Subcutaneous abdominal adipose tissue (tissue), 5 donors: ENCODE results near the gene LRTM2.
"Not testable (repeated sequence)": the region's sequence is repeated elsewhere in the genome, so short reads cannot be mapped to it uniquely, and the experiment has no call there.

ENCODE experiments used
- H3K27ac ChIP-seq: one replicate; pipeline ENCODE4 v1.7.0; 2013; ENCODE audit warnings: low read depth, mild to moderate bottlenecking, inconsistent platforms, low read length, moderate library complexity
- H3K27me3 ChIP-seq, 5 donors: one replicate each; pipeline ENCODE4 v1.7.0; 2013; ENCODE audit warnings: low read length in 5 of 5, inconsistent platforms in 1 of 5; ENCODE audit not compliant: control insufficient read depth in 5 of 5, insufficient read depth in 4 of 5
- H3K36me3 ChIP-seq, 5 donors: one replicate each; pipeline ENCODE4 v1.7.0; 2013; ENCODE audit warnings: low read length in 5 of 5; ENCODE audit not compliant: control insufficient read depth in 5 of 5, insufficient read depth in 5 of 5
- H3K4me1 ChIP-seq, 5 donors: one replicate each; pipeline ENCODE4 v1.7.0; 2013; ENCODE audit warnings: low read length in 5 of 5, mild to moderate bottlenecking in 3 of 5, moderate library complexity in 1 of 5; ENCODE audit not compliant: control insufficient read depth in 5 of 5, insufficient read depth in 5 of 5
- H3K4me3 ChIP-seq, 5 donors: one replicate each; pipeline ENCODE4 v1.7.0; 2013; ENCODE audit warnings: low read length in 5 of 5, low read depth in 1 of 5
- H3K9ac ChIP-seq, 5 donors: one replicate each; pipeline ENCODE4 v1.7.0; 2013; ENCODE audit warnings: low read length in 5 of 5, mild to moderate bottlenecking in 4 of 5, moderate library complexity in 3 of 5
- H3K9me3 ChIP-seq, 5 donors: one replicate each; pipeline ENCODE4 v1.7.0; 2013; ENCODE audit warnings: low read length in 5 of 5; ENCODE audit not compliant: control insufficient read depth in 5 of 5
- donor health status: healthy.
- donor health status: healthy.
- donor health status: healthy.
- donor health status: healthy.
- donor health status: healthy.

The LRTM2 gene

GRCh38 chr12:1810931-1811280 is 9.5 kb upstream of the LRTM2 start:
- peaks cover 0 to 4% (median 0%) of the 10 kb centered on the region in 5 donors for H3K27me3 ChIP-seq
- H3K27ac ChIP-seq: no peak overlapping the region
- peaks cover 0 to 60% (median 42%) of the 10 kb centered on the region in 5 donors for H3K4me1 ChIP-seq
- H3K4me3 ChIP-seq: no peak overlapping the region
- H3K9me3 ChIP-seq: no peaks in the 10 kb centered on the region
- H3K9ac ChIP-seq: peak overlapping the region in 1 of 5 donors; percentile 9
- H3K36me3 ChIP-seq: no peaks in the 10 kb centered on the region

- Histone ChIP-seq H3K36me3 (no peaks in the 10 kb centered on the region), H3K27ac (peak overlapping the region; percentile 62), H3K4me3 (no peak overlapping the region), H3K4me1 (peaks cover 0 to 55% (median 37%) of the 10 kb centered on the region in 5 donors), H3K9ac (peak overlapping the region in 1 of 5 donors; percentile 9), H3K27me3 (peaks cover 0 to 4% (median 0%) of the 10 kb centered on the region in 5 donors), H3K9me3 (no peaks in the 10 kb centered on the region)
Measured at GRCh38 chr12:1811281-1811947, 9.0 kb upstream of the LRTM2 start.

- Histone ChIP-seq H3K4me1 (peaks cover 0 to 52% (median 35%) of the 10 kb centered on the region in 5 donors), H3K27ac (peak overlapping the region; percentile 62), H3K4me3 (no peak overlapping the region), H3K27me3 (peaks cover 0 to 7% (median 0%) of the 10 kb centered on the region in 5 donors), H3K36me3 (no peaks in the 10 kb centered on the region), H3K9ac (no peak overlapping the region), H3K9me3 (no peaks in the 10 kb centered on the region)
Measured at GRCh38 chr12:1811948-1812291, 8.4 kb upstream of the LRTM2 start.

- Histone ChIP-seq H3K4me3 (no peak overlapping the region), H3K9me3 (no peaks in the 10 kb centered on the region), H3K27me3 (peaks cover 0 to 7% (median 0%) of the 10 kb centered on the region in 5 donors), H3K27ac (peak overlapping the region; percentile 54), H3K4me1 (peaks cover 0 to 52% (median 35%) of the 10 kb centered on the region in 5 donors), H3K9ac (no peak overlapping the region), H3K36me3 (no peaks in the 10 kb centered on the region)
Measured at GRCh38 chr12:1812650-1813302, 7.6 kb upstream of the LRTM2 start.

GRCh38 chr12:1814266-1814665 is 6.1 kb upstream of the LRTM2 start:
- H3K4me1 ChIP-seq: peaks cover 0 to 52% (median 35%) of the 10 kb centered on the region in 5 donors
- H3K4me3 ChIP-seq: no peak overlapping the region
- H3K9me3 ChIP-seq: no peaks in the 10 kb centered on the region
- H3K9ac ChIP-seq: no peak overlapping the region
- H3K27me3 ChIP-seq: peaks cover 2 to 10% (median 4%) of the 10 kb centered on the region in 5 donors
- no peak overlapping the region for H3K27ac ChIP-seq
- H3K36me3 ChIP-seq: no peaks in the 10 kb centered on the region

GRCh38 chr12:1815108-1815507 is 5.3 kb upstream of the LRTM2 start:
- Histone ChIP-seq H3K4me1 (peaks cover 0 to 43% (median 32%) of the 10 kb centered on the region in 5 donors), H3K27ac (no peak overlapping the region), H3K9ac (no peak overlapping the region), H3K36me3 (no peaks in the 10 kb centered on the region), H3K27me3 (peaks cover 9 to 18% (median 12%) of the 10 kb centered on the region in 5 donors), H3K4me3 (no peak overlapping the region), H3K9me3 (no peaks in the 10 kb centered on the region)

GRCh38 chr12:1815814-1816729 is 4.3 kb upstream of the LRTM2 start:
- Histone ChIP-seq H3K27ac (no peak overlapping the region), H3K9ac (no peak overlapping the region), H3K9me3 (no peaks in the 10 kb centered on the region), H3K4me1 (peaks cover 0 to 34% (median 26%) of the 10 kb centered on the region in 5 donors), H3K4me3 (no peak overlapping the region), H3K36me3 (no peaks in the 10 kb centered on the region), H3K27me3 (peaks cover 12 to 27% (median 22%) of the 10 kb centered on the region in 5 donors)

GRCh38 chr12:1816730-1817348 is 3.5 kb upstream of the LRTM2 start:
- peaks cover 0 to 27% (median 26%) of the 10 kb centered on the region in 5 donors for H3K4me1 ChIP-seq
- H3K9me3 ChIP-seq: no peaks in the 10 kb centered on the region
- no peak overlapping the region for H3K9ac ChIP-seq
- H3K4me3 ChIP-seq: no peak overlapping the region
- H3K27me3 ChIP-seq: peaks cover 14 to 33% (median 30%) of the 10 kb centered on the region in 5 donors
- no peaks in the 10 kb centered on the region for H3K36me3 ChIP-seq
- no peak overlapping the region for H3K27ac ChIP-seq

- H3K27me3 ChIP-seq: peaks cover 24 to 43% (median 39%) of the 10 kb centered on the region in 5 donors
- H3K27ac ChIP-seq, H3K4me3 ChIP-seq, H3K9ac ChIP-seq, H3K36me3 ChIP-seq, H3K9me3 ChIP-seq: not testable (repeated sequence)
- peaks cover 0 to 18% (median 17%) of the 10 kb centered on the region in 5 donors for H3K4me1 ChIP-seq
Measured at GRCh38 chr12:1817928-1818327, 2.4 kb upstream of the LRTM2 start.
